NCI-H146 treated with DMSO at 0.1 percent for 48 hours (cell line): ENCODE data around the gene NECTIN2.
"Not testable (repeated sequence)": the region's sequence is repeated elsewhere in the genome, so short reads cannot be mapped to it uniquely, and the experiment has no call there.

Experiments
- DNase-seq: peaks from one replicate; lab custom pipeline; 2025; ENCODE audit not compliant: unreplicated experiment; lab: John Stamatoyannopoulos, UW

The NECTIN2 gene

DNA sequence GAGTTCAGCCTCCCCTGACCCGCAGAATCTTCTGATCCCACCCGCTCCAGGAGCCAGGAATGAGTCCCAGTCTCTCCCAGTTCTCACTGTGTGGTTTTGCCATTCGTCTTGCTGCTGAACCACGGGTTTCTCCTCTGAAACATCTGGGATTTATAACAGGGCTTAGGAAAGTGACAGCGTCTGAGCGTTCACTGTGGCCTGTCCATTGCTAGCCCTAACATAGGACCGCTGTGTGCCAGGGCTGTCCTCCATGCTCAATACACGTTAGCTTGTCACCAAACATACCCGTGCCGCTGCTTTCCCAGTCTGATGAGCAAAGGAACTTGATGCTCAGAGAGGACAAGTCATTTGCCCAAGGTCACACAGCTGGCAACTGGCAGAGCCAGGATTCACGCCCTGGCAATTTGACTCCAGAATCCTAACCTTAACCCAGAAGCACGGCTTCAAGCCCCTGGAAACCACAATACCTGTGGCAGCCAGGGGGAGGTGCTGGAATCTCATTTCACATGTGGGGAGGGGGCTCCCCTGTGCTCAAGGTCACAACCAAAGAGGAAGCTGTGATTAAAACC, 58.4 kb downstream of the NECTIN2 start:
- DNase-seq: no peak

DNA sequence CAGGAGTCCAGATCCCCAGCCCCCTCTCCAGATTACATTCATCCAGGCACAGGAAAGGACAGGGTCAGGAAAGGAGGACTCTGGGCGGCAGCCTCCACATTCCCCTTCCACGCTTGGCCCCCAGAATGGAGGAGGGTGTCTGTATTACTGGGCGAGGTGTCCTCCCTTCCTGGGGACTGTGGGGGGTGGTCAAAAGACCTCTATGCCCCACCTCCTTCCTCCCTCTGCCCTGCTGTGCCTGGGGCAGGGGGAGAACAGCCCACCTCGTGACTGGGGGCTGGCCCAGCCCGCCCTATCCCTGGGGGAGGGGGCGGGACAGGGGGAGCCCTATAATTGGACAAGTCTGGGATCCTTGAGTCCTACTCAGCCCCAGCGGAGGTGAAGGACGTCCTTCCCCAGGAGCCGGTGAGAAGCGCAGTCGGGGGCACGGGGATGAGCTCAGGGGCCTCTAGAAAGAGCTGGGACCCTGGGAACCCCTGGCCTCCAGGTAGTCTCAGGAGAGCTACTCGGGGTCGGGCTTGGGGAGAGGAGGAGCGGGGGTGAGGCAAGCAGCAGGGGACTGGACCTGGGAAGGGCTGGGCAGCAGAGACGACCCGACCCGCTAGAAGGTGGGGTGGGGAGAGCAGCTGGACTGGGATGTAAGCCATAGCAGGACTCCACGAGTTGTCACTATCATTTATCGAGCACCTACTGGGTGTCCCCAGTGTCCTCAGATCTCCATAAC, 59.5 kb downstream of the NECTIN2 start, which contains the start of gene APOE:
Gene APOE, plus strand, starts transcription at position 360 of the 724 bp plus-strand sequence. CDS start 829 bp downstream, outside the sequence.
- no peak for DNase-seq

DNA sequence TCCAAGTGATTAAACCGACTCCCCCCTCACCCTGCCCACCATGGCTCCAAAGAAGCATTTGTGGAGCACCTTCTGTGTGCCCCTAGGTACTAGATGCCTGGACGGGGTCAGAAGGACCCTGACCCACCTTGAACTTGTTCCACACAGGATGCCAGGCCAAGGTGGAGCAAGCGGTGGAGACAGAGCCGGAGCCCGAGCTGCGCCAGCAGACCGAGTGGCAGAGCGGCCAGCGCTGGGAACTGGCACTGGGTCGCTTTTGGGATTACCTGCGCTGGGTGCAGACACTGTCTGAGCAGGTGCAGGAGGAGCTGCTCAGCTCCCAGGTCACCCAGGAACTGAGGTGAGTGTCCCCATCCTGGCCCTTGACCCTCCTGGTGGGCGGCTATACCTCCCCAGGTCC, 61.5 kb downstream of the NECTIN2 start:
- no peak for DNase-seq

- no peak for DNase-seq
These were observed 62.2 kb downstream of the NECTIN2 start for GRCh38 chr19:44908074-44908835.

DNA sequence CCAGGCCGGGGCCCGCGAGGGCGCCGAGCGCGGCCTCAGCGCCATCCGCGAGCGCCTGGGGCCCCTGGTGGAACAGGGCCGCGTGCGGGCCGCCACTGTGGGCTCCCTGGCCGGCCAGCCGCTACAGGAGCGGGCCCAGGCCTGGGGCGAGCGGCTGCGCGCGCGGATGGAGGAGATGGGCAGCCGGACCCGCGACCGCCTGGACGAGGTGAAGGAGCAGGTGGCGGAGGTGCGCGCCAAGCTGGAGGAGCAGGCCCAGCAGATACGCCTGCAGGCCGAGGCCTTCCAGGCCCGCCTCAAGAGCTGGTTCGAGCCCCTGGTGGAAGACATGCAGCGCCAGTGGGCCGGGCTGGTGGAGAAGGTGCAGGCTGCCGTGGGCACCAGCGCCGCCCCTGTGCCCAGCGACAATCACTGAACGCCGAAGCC, 62.8 kb downstream of the NECTIN2 start:
- DNase-seq: no peak

GRCh38 chr19:44909775-44910174, 63.7 kb downstream of the NECTIN2 start:
- DNase-seq: no peak

GRCh38 chr19:44911896-44912295, 65.8 kb downstream of the NECTIN2 start:
- DNase-seq: not testable (repeated sequence)

DNA sequence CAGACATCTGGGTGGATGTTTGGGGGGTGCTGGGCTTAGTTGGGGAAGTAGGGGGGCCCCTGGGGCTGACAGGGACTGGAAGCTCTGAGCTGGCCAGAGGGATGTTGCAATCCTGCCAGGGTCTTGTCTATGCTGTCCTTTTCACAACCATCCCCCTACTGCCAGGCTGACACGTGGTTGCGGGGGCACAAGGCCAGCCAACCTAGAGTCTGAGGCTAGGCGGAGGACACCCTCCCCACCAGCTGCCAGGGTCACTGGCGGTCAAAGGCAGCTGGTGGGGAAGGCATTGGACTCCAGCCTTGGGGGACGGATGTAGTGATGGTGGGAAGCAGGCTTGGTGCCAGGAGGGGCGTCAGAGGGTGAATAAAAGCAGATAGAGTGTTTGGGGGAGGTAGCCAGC, 66.8 kb downstream of the NECTIN2 start:
- no peak for DNase-seq

- not testable (repeated sequence) for DNase-seq
These were observed 67.7 kb downstream of the NECTIN2 start for GRCh38 chr19:44913512-44914432.

DNA sequence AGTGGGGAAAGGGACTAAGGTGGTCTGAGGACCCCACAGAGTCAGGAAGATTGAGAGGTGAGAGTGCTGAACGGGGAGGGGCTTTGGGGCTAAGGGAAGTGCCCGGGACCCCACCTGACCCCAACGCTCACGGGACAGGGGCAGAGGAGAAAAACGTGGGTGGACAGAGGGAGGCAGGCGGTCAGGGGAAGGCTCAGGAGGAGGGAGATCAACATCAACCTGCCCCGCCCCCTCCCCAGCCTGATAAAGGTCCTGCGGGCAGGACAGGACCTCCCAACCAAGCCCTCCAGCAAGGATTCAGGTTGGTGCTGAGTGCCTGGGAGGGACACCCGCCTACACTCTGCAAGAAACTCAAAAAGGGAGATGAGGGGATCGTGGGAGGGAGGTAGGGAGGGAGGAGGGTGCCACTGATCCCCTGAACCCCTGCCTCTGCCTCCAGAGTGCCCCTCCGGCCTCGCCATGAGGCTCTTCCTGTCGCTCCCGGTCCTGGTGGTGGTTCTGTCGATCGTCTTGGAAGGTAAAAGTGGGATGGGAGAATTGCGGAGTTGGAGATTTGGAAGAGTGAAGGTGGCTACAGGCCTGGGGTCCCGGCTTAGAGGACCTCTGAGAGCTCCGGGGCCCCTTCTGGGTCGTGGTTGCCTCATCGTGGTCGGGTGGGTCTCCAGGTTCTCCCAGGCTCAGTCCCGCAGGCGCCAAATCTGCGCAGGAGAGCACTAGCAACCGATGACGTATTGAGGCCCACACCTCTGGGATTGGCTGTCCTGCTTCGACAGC, 68.5 kb downstream of the NECTIN2 start, which contains the start of gene APOC1:
Gene APOC1, plus strand, starts transcription at position 176 of the 774 bp plus-strand sequence. Its CDS starts 284 bp downstream, at position 460.
- peak; percentile 82 for DNase-seq

DNA sequence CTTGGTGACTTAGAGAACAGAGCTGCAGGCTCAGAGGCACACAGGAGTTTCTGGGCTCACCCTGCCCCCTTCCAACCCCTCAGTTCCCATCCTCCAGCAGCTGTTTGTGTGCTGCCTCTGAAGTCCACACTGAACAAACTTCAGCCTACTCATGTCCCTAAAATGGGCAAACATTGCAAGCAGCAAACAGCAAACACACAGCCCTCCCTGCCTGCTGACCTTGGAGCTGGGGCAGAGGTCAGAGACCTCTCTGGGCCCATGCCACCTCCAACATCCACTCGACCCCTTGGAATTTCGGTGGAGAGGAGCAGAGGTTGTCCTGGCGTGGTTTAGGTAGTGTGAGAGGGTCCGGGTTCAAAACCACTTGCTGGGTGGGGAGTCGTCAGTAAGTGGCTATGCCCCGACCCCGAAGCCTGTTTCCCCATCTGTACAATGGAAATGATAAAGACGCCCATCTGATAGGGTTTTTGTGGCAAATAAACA, 78.2 kb downstream of the NECTIN2 start:
- no peak for DNase-seq

- no peak for DNase-seq
These were observed 79.2 kb downstream of the NECTIN2 start for GRCh38 chr19:44925114-44925891.

DNA sequence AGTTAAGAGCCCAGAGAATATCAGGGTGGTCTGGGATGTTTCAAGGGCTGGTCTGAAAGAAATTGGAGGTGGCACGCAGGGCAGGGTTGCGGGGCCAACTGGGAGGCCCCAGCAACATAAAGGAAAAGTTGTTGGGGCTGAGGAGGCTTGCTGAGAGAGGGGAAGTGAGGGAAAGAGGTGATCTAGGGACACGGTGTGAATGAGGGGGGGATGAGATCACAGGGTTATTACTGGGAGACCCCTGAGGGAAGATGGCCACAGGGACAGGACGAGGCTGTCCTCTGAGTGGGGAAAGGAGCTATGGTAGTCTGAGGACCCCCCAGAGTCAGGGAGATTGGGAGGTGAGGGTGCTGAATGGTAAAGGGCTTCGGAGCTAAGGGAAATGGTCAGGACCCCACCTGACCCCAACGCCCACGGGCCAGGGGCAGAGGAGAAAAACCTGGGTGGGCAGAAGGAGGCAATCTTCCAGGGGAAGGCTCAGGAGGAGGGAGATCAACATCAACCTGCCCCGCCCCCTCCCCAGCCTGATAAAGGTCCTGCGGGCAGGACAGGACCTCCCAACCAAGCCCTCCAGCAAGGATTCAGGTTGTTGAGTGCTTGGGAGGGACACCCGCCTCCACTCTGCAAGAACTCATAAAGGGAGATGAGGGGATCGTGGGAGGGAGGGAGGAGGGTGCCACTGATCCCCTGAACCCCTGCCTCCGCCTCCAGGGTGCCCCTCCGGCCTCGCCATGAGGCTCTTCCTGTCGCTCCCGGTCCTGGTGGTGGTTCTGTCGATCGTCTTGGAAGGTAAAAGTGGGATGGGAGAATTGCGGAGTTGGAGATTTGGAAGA, 80.4 kb downstream of the NECTIN2 start:
- not testable (repeated sequence) for DNase-seq

- no peak for DNase-seq
These were observed 81.6 kb downstream of the NECTIN2 start for GRCh38 chr19:44927746-44928145.

GRCh38 chr19:44930088-44930487, 84.0 kb downstream of the NECTIN2 start:
- no peak for DNase-seq

GRCh38 chr19:44931541-44931940, 85.4 kb downstream of the NECTIN2 start:
- DNase-seq: no peak
